Naive B cell (primary cell): ENCODE results near the gene MRPS34. TPM values are rescaled to one million over a fixed set of nuclear protein-coding genes. Genes with fewer than 3 reads are reported as not detected.

Experiments
- ATAC-seq, 2 donors: fragments of 150-1000 bp; cut with Tn5 transposase; 2 replicates each; pipeline ENCODE4 v1.10.0; 2021; ENCODE audit warnings: low read depth in 2 of 2, mild to moderate bottlenecking in 2 of 2, moderate library complexity in 2 of 2
- DNase-seq: peaks from one replicate; pipeline ENCODE4 v3.0.0; 2022
- H3K27ac Mint-ChIP-seq, 6 donors: one replicate each; pipeline ENCODE4 v1.8.0; 2020 to 2022; ENCODE audit warnings: mild to moderate bottlenecking in 6 of 6, mixed read lengths in 6 of 6, moderate library complexity in 5 of 6, inconsistent platforms in 2 of 6
- H3K27me3 Mint-ChIP-seq, 3 donors: one replicate each; pipeline ENCODE4 v1.8.0; 2021 to 2022; ENCODE audit warnings: mixed read lengths in 3 of 3, mild to moderate bottlenecking in 1 of 3
- H3K36me3 Mint-ChIP-seq, 2 donors: one replicate each; pipeline ENCODE4 v1.8.0; 2020 to 2022; ENCODE audit warnings: mixed read lengths in 2 of 2, inconsistent platforms in 1 of 2, mild to moderate bottlenecking in 1 of 2
- H3K4me1 Mint-ChIP-seq, 3 donors: one replicate each; pipeline ENCODE4 v1.8.0; 2020 to 2022; ENCODE audit warnings: mixed read lengths in 3 of 3, inconsistent platforms in 1 of 3, mild to moderate bottlenecking in 1 of 3, moderate library complexity in 1 of 3
- H3K4me3 Mint-ChIP-seq, 8 donors: one replicate each; pipeline ENCODE4 v1.8.0; 2020 to 2022; ENCODE audit warnings: mild to moderate bottlenecking in 8 of 8, mixed read lengths in 8 of 8, moderate library complexity in 8 of 8, inconsistent platforms in 2 of 8
- H3K9me3 Mint-ChIP-seq, 7 donors: one replicate each; pipeline ENCODE4 v1.8.0; 2020 to 2022; ENCODE audit warnings: mixed read lengths in 7 of 7, mild to moderate bottlenecking in 5 of 7, inconsistent platforms in 2 of 7, moderate library complexity in 1 of 7
- polyA plus RNA-seq, 6 donors: library from polyadenylated mRNA; unstranded; fragments of 300-500 nt; fragmentation: Illumina TruSeq; gene quantifications; one replicate each; pipeline ENCODE4 v1.2.3, GENCODE V29; 2021; ENCODE audit warnings: low read depth in 6 of 6

MRPS34 gene
- polyA plus RNA-seq, result 100 to 1,000 TPM in 4 of 6 donors, 10 to 100 TPM in 2; 76.4 to 120 (median 108) TPM

DNA sequence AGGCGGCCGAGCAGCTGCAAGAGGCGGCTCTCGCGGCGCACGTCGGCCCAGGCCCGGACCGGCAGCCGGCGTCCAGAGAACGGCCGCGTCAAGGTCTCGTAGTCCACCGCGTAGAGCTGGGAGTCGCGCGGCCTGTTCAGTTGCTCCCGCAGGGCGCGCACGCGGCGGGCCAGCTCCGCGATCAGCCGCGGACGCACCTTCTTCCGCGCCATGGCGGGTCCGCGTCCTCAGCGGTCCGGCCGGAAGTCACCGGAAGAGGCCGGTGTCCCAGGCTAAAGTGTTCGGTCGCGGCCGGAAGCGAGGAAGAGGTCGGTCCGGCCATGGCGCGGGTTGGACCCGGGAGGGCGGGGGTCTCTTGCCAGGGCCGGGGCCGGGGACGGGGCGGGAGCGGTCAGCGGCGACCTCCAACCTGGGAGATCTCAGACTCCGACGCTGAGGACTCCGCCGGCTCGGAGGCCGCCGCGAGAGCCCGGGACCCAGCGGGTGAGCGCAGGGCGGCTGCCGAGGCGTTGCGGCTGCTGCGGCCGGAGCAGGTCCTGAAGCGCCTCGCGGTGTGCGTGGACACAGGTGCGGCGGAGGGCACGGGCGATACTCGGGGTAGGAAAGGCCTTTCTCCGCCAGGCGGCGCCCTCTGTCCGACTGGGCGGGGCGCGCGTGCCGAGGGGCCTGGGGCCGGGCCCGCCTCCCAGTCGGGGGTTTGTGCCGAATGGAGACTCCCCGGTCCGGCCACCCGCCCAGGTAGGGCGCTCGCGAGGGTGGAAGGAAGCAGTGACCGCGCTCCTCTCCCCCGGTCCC is at the start of gene MRPS34:
MRPS34 (minus strand) TSS at position 227 of the 795 bp plus-strand sequence; CDS start at position 212, 15 bp downstream.
- ATAC-seq (peak; percentile 62 to 66), DNase-seq (peak; percentile 74)
- no peaks in the 10 kb centered on the region for H3K9me3 Mint-ChIP-seq
- peak within 1 kb of the TSS; percentile 80 to 98 (median 92) for H3K27ac Mint-ChIP-seq
- peaks cover 21 to 22% (median 21%) of the 10 kb centered on the region in 3 donors for H3K4me1 Mint-ChIP-seq
- no peaks in the 10 kb centered on the region for H3K27me3 Mint-ChIP-seq
- peak within 1 kb of the TSS; percentile 92 to 97 (median 94) for H3K4me3 Mint-ChIP-seq
- no peaks in the 10 kb centered on the region for H3K36me3 Mint-ChIP-seq

DNA sequence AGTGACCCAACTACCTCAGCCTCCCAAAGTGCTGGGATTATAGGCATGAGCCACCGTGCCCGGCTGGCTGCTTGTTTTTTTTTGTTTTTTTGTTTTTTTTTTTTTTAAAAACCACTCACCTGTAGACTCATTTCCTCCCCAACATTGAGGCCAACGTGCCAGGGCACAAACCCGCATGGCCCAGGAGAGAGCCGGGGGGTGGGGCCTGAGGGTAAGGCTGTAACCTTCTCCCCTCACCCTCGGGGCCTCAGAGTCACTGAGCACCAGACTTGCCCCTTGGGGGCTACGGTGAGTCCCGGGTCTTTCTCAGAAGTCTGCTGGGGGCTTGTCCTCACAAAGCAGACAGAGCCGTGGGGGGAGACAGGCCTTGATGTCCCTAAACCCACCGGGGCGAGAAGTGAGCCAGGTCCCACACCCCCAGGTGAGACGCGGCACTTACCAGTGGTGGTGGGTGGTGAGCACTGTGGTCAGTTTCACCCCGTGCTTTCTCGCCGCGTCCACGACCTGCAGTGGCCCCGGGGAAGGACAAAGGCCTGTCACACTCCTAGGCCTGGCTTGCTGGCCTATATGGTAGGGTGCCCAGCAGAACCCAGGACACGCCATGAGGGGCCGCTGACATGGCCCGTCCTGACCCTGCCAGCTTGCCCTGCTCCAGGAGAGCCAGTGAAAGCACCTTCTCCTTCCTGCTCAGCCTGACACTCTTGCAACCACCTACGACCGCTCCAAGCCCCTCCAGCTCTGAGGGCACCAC is 49.1 kb upstream of the MRPS34 start:
- H3K4me1 Mint-ChIP-seq, result peaks cover 5 to 23% (median 21%) of the 10 kb centered on the region in 3 donors
- H3K4me3 Mint-ChIP-seq, result peak overlapping the region in 1 of 8 donors; percentile 7
- no peaks in the 10 kb centered on the region for H3K27me3 Mint-ChIP-seq
- H3K36me3 Mint-ChIP-seq, result no peaks in the 10 kb centered on the region
- no peaks in the 10 kb centered on the region for H3K9me3 Mint-ChIP-seq
- DNase-seq (no peak), ATAC-seq (no peak)
- no peak overlapping the region for H3K27ac Mint-ChIP-seq

DNA sequence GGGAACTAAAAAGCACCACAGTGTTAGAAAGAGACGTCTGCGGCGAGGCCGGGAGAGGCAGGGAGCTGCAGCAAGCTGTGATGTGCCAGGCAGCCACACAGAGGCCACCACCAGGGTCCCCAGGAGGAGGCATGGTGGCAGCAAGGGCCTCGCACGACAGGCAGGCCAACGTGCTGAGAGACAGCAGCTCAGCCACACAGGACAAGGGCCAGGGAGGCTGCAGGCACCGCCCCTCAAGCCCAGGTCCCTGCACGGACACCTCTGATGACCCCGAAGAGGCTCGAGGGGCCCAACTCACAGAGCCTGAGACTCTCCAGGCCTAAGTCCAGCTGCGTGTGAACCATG is 48.0 kb upstream of the MRPS34 start:
- no peak for ATAC-seq
- H3K27me3 Mint-ChIP-seq, result no peaks in the 10 kb centered on the region
- H3K4me3 Mint-ChIP-seq, result no peak overlapping the region
- H3K36me3 Mint-ChIP-seq, result no peaks in the 10 kb centered on the region
- DNase-seq, result no peak
- no peak overlapping the region for H3K27ac Mint-ChIP-seq
- H3K4me1 Mint-ChIP-seq, result peaks cover 5 to 23% (median 20%) of the 10 kb centered on the region in 3 donors
- H3K9me3 Mint-ChIP-seq, result no peaks in the 10 kb centered on the region

DNA sequence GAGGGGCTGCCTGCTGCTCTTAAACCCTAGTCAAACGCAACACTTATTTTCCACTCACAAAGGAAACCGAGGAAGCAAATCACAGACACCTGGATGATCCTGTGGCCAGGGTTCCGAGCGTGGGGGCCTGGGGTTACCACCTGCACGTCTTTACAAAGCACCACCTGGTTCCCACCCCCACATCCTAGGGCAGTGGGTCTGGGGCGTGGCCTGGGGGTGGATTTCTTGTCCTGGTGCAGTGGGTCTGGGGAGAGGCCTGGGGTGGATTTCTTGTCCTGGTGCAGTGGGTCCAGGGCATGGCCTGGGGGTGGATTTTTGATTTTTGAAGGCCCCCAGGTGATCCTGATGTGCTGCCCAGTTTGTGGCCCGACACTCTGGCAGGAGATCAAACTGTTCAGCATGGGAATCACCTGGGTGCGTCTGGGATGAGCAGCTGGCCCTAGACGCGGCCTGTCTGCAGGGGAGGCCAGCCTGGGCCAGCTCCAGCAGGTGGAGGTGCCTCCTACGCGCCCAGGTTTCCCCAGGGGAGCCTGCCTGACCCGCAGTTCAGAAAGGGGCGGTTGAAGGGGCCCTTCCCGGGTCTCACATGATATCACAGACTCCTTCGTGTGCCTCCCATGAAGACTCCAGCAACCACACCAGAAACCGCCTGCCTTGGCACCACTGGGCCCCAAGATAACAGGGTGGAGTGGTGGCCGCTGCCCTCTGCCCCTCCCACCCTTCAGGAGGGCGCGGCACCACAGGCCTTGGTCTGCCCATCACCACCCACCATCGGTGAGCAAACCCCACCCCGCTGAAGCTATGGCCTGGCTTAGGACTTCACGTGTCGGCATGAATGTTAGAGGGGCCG is 47.4 kb upstream of the MRPS34 start:
- peaks cover 0 to 3% of the 10 kb centered on the region in 2 donors for H3K36me3 Mint-ChIP-seq
- H3K27me3 Mint-ChIP-seq, result no peaks in the 10 kb centered on the region
- no peak overlapping the region for H3K27ac Mint-ChIP-seq
- ATAC-seq (no peak), DNase-seq (no peak)
- no peak overlapping the region for H3K4me3 Mint-ChIP-seq
- H3K4me1 Mint-ChIP-seq, result peaks cover 5 to 19% (median 14%) of the 10 kb centered on the region in 3 donors
- H3K9me3 Mint-ChIP-seq, result no peaks in the 10 kb centered on the region

DNA sequence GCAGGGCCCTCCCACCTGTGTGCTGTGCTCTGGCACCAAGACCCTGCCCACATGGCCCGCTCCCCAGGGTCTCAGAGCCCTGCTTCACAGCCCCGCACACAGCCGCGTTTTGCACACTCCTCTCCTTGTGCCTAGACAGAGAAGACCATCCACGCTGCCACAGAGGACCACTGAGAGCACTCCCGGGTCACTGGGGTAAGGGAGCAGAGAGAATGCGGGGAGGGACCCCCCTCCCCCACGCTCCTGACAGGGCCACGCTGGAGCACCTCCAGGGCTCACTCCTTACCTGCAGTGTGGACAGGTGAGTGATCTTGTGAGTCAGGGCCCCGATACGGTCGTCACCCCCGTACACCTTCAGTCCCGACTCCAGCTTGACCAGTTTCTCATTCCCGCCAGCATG is 46.7 kb upstream of the MRPS34 start:
- no peaks in the 10 kb centered on the region for H3K9me3 Mint-ChIP-seq
- H3K4me1 Mint-ChIP-seq, result peaks cover 3 to 16% (median 10%) of the 10 kb centered on the region in 3 donors
- ATAC-seq (no peak), DNase-seq (no peak)
- H3K36me3 Mint-ChIP-seq, result peaks cover 0 to 7% of the 10 kb centered on the region in 2 donors
- no peaks in the 10 kb centered on the region for H3K27me3 Mint-ChIP-seq
- no peak overlapping the region for H3K4me3 Mint-ChIP-seq
- H3K27ac Mint-ChIP-seq, result no peak overlapping the region

DNA sequence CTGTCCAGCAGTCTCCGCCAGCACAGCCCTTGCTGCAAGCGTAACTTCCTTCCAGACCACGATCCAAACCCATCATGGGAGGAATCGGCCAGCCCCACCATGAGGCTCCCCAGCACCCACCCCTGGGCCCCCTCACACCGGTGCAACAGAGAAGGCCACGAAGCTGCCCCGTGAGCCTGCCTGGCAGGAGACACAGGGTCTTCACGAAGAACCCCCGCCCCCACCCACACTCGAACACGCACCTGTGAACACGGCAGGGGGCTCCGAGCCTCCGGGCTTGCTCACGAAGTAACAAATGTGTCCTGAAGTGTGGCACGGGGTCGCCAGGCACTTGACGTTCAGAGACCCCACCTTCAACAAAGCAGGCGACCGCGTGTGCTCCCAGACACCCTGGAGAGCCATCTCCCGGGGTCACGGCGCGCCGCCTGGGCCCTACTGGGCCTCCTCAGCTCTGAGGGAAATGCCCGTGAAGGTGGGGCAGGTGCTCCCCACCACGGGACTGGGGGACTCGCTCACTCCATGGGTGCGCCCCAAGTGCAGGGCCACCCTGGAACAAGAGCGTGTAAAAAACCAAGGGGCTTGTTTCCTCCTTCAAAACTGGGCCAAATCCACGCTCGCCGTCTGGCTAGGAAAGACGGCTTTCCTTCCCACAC is 46.1 kb upstream of the MRPS34 start:
- H3K4me1 Mint-ChIP-seq, result peaks cover 0 to 10% (median 4%) of the 10 kb centered on the region in 3 donors
- H3K27ac Mint-ChIP-seq, result no peak overlapping the region
- H3K27me3 Mint-ChIP-seq, result no peaks in the 10 kb centered on the region
- ATAC-seq (no peak), DNase-seq (no peak)
- peaks cover 0 to 7% of the 10 kb centered on the region in 2 donors for H3K36me3 Mint-ChIP-seq
- H3K4me3 Mint-ChIP-seq, result no peak overlapping the region
- H3K9me3 Mint-ChIP-seq, result no peaks in the 10 kb centered on the region

DNA sequence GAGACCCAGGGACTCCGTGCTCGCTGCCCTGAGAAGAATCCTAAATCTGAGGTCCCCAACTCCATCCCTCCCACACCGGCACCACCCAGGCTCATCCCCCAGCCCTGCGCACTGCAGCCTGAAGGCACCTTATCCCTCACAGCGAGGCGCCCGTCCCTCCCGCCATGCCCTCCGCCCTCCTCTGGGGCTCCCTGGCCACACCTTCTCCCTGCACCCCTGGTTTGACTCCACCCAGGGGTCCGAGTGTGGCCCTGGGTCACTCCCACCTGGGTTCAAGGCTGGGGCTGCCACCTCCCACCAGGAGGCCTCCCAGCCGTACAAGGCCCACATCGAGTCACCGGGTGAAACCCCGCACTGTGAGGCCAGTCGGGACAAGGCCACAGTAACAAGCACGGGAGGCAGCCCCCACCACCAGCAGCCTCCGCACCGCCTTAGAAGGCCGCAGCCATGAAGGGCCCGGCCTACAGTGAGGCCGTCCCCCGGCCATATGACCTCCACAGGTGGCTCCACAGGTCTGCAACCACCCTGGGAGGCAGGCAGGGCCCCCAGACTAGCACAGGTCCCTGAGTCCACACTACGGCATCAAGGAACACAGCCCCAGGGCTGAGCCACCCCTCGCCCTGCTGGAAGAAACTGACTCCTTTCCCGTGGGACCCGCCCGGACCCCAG is 45.4 kb upstream of the MRPS34 start:
- no peaks in the 10 kb centered on the region for H3K27me3 Mint-ChIP-seq
- no peak overlapping the region for H3K4me3 Mint-ChIP-seq
- H3K27ac Mint-ChIP-seq, result no peak overlapping the region
- ATAC-seq, result no peak
- peaks cover 0 to 7% (median 3%) of the 10 kb centered on the region in 3 donors for H3K4me1 Mint-ChIP-seq
- no peaks in the 10 kb centered on the region for H3K9me3 Mint-ChIP-seq
- H3K36me3 Mint-ChIP-seq, result peaks cover 0 to 7% of the 10 kb centered on the region in 2 donors
- no peak for DNase-seq

DNA sequence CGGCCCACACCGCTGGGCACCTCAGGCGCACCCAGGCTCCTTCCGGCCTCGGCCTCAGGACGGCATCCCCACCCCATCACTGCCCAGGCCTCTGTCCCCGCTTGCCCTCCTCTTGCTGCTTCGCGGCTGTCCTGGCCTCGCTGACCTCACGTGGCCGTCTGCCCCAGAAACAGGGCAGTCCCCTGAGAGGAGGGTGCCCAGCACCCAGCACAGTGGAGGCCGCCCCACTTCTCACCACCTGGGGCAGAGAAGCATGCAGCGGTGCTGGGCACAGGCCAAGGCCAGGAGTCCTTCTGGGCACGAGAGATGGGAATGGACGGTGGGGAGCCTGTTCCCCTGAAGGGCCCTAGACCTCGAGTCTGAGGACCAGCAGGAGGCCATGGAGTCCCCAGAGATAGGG is 44.8 kb upstream of the MRPS34 start:
- H3K4me1 Mint-ChIP-seq, result peaks cover 5 to 11% (median 7%) of the 10 kb centered on the region in 3 donors
- H3K27ac Mint-ChIP-seq, result no peak overlapping the region
- ATAC-seq, result no peak
- no peaks in the 10 kb centered on the region for H3K9me3 Mint-ChIP-seq
- H3K4me3 Mint-ChIP-seq, result no peak overlapping the region
- H3K27me3 Mint-ChIP-seq, result no peaks in the 10 kb centered on the region
- DNase-seq, result no peak
- peaks cover 0 to 7% of the 10 kb centered on the region in 2 donors for H3K36me3 Mint-ChIP-seq

DNA sequence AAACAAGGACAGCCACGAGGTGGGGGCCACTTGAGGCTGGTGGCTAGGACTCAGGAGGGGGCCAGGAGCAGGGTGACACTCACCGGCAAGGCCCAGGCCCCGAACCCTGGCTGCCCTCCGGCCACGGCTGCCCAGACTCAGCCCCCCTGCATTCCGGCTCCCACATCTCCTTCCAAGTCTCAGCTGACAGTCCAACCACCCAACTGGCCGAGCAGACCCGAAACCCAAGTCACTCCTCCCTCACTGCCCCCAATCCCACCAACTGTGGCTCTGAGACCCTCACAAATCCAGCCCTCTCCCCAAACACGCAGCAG is 44.3 kb upstream of the MRPS34 start:
- no peak for DNase-seq
- H3K27me3 Mint-ChIP-seq, result no peaks in the 10 kb centered on the region
- peaks cover 0 to 7% of the 10 kb centered on the region in 2 donors for H3K36me3 Mint-ChIP-seq
- peak overlapping the region in 2 of 6 donors; percentile 71 to 78 for H3K27ac Mint-ChIP-seq
- ATAC-seq, result no peak
- no peaks in the 10 kb centered on the region for H3K9me3 Mint-ChIP-seq
- H3K4me3 Mint-ChIP-seq, result peak overlapping the region in 1 of 8 donors; percentile 45
- peaks cover 5 to 11% (median 7%) of the 10 kb centered on the region in 3 donors for H3K4me1 Mint-ChIP-seq

DNA sequence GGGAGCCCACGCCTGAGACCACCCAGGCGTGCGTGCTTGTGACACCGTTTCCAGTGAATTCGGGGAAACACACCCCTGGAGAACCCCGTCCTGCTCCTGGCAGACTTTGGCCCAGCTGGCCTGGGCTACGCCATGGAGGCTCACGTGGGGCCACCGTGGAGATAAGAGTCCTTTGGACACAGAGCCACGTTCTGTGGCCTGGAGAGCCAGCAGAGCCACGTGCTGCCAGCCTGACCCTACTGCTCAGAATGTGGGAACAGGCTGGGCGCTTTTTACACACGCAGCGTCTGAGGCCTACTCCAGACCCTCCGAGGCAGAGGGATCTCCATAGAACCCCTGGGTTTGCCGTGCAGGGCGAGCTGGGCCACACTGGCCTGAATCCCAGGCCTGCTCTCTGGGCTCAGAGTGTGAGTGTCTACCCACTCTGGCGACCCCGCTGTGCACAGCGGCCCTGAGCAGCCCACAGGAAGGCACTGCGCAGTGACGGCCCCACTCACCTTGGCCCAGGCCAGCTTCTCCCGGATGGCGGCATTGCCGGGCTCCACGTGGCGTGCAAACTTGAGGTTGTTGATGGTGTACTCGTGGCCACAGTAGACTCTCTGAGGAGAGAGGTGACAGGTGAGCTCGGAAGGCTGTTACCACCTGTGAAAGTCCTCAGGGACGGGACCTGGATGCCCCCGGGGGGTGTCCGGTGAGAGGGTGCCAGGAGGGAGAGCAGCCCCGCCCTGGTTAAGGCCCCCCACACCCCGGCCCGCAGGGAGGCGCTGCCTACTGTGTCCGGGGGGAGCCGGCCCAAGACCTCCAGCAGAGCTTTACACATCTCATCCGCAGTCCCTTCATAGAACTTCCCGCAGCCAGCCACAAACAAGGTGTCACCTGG is 43.7 kb upstream of the MRPS34 start:
- peaks cover 5 to 11% (median 7%) of the 10 kb centered on the region in 3 donors for H3K4me1 Mint-ChIP-seq
- H3K36me3 Mint-ChIP-seq, result peaks cover 0 to 7% of the 10 kb centered on the region in 2 donors
- H3K27ac Mint-ChIP-seq, result peak overlapping the region in 1 of 6 donors; percentile 47
- ATAC-seq, result no peak
- no peaks in the 10 kb centered on the region for H3K9me3 Mint-ChIP-seq
- no peaks in the 10 kb centered on the region for H3K27me3 Mint-ChIP-seq
- DNase-seq, result no peak
- H3K4me3 Mint-ChIP-seq, result no peak overlapping the region

DNA sequence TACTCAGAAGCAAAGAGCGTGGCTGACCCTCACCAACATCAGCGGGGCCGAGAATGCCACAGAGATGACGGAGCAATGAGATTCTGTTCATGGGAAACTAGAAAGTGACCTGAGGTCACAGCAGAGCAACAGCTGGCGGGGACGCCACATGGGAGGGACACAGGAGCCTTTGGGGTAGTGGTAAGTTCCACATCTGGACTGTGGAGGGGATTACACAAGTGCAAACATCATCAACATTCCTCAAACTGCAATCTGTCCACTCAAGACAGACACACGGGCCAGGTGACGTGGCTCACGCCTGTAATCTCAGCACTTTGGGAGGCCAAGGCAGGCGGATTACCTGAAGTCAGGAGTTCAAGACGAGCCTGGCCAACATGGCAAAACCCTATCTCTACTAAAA is 42.5 kb upstream of the MRPS34 start:
- H3K36me3 Mint-ChIP-seq, result peaks cover 0 to 7% of the 10 kb centered on the region in 2 donors
- H3K27ac Mint-ChIP-seq, result peak overlapping the region in 1 of 6 donors; percentile 65
- DNase-seq (no peak), ATAC-seq (no peak)
- peak overlapping the region in 2 of 8 donors; percentile 33 to 61 for H3K4me3 Mint-ChIP-seq
- no peaks in the 10 kb centered on the region for H3K27me3 Mint-ChIP-seq
- peaks cover 5 to 11% (median 7%) of the 10 kb centered on the region in 3 donors for H3K4me1 Mint-ChIP-seq
- H3K9me3 Mint-ChIP-seq, result no peaks in the 10 kb centered on the region

DNA sequence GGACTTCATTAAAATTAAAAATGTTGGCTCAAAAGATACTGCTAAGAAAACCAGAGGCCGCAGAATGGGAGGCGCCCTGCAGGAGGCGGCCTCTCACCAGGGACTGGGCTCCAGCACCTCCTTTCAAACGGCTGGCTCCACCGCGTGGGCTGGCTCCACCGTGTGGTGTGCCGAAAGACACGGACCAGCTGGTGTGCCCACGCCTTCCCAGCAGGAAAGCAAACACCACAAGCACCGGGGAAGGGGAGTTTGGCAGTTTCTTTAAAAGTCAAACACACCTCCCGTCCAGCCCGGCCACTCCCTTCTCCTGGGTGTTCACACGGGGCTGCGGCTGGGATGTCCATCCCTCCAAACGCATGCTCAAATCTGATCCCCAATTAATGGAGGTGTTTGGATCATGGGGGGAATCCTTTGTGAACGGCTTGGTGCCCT is 39.8 kb upstream of the MRPS34 start:
- Mint-ChIP-seq H3K27me3 (no peaks in the 10 kb centered on the region), H3K9me3 (no peaks in the 10 kb centered on the region), H3K4me3 (no peak overlapping the region), H3K4me1 (peaks cover 5 to 11% (median 7%) of the 10 kb centered on the region in 3 donors), H3K27ac (peak overlapping the region in 1 of 6 donors; percentile 22), H3K36me3 (peaks cover 0 to 7% of the 10 kb centered on the region in 2 donors)
- DNase-seq (peak; percentile 17), ATAC-seq (peak; percentile 37 to 46)
